GM18519 (cell line): ENCODE results near the gene SEC24C.
"Not testable (repeated sequence)": the region's sequence is repeated elsewhere in the genome, so short reads cannot be mapped to it uniquely, and the experiment has no call there.

Source experiments
- ATAC-seq: cut with Tn5 transposase; IDR thresholded peaks from one replicate; pipeline ENCODE4 v1.9.1; 2021; ENCODE audit warnings: mild to moderate bottlenecking, moderate library complexity; ENCODE audit not compliant: unreplicated experiment, low FRiP score

Gene SEC24C

DNA sequence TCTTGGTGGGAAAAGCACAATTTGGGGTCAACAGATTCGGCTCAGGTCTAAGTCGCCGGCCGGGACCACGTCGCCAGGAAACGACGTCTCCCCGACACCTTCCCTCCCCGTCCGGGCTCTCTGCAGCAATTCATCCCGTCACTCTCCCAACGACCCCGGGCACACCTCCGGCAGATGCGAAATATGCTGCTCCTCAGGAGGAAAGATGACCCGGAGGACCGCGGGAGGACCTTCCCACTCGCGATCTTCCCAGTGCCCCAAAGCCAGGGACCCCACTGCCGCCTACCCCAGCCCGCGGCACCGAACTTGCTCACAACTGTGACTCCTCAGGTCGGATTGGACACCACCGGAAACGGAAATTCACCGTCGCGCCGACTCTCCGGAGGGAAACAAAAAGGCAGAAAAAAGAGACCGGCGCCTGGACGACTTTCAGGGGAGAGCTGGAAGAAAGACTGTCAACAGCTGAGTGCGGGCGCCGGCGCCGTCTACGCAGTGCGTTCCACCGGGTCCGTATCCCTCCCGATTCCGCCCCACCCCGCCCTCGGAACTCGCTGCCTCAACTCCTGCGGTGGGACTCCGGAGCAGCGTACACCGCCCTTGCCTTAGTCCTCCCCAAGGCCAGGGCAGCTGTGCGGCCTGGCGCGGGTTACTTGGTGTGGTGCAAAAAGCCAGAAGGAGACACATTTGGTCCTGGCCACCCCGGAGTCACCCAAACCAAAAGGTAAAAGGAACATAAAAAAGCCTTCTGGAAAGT lies 13.8 kb upstream of the SEC24C start:
- ATAC-seq: peak; percentile 54

DNA sequence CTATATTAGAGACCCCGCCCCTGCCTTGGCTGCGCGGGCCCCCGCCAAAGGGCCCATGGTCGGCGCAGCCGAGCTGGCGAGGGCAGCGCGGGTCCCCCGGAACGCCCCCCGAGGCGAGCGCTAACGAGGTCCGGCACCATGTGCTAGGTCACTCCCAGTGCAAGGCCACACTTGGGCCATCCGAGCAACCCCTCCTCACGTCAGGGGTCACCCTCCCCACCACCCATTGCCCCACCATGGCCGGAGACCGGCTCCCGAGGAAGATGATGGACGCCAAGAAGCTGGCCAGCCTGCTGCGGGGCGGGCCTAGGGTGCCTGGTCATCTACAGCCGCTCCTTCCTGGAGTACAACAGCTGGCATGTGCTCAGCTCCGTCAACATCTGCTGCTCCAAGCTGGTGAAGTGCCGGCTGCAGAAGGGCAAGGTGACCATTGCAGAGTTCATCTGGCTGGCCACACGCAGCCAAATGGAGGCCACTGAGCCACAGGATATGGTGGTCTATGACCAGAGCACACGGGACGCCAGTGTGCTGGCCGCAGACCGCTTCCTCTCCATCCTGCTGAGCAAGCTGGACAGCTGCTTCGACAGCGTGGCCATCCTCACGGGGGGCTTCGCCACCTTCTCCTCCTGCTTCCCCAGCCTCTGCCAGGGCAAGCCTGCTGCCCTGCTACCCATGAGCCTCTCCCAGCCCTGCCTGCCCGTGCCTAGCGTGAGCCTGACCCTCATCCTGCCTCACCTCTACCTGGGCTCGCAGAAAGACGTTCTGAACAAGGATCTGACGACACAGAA lies 12.4 kb upstream of the SEC24C start:
- ATAC-seq: no peak

GRCh38 chr10:73732426-73732825 lies 11.7 kb upstream of the SEC24C start:
- no peak for ATAC-seq

DNA sequence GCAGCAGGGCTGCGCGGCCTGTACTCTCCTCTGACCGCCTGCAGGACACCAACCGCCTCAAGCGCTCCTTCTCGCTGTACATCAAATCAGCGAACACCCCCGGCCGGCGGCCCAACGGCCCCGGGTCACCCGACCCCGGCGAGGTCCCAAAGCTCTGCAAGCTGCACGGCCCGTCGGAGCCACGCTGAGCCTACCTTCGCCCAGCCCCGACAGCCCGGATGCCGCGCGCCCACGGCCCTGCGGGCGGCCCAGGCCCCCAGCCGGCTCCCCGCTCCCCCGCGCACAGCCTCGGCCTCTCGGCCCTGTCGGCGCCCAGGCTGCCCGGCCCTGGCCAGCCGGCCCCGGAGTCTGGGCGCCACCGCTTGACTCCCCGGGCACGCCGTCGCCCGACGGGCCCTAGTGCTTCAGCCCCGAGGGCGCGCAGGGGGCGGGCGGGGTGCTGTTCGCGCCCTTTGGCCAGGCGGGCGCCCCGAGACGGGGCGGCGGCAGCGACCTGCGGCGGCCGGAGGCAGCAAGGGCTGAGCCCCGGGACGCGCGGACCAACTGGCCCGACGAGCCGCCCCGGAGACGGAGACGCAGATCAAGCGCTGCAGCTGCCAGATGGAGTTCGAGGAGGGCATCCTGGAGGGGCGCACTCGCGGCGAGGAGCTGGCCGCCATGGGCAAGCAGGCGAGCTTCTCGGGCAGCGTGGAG lies 11.1 kb upstream of the SEC24C start:
- ATAC-seq: no peak

- ATAC-seq: no peak
Observed at GRCh38 chr10:73734028-73734720, 10.0 kb upstream of the SEC24C start.

- ATAC-seq: no peak
Observed at GRCh38 chr10:73734796-73735305, 9.3 kb upstream of the SEC24C start.

DNA sequence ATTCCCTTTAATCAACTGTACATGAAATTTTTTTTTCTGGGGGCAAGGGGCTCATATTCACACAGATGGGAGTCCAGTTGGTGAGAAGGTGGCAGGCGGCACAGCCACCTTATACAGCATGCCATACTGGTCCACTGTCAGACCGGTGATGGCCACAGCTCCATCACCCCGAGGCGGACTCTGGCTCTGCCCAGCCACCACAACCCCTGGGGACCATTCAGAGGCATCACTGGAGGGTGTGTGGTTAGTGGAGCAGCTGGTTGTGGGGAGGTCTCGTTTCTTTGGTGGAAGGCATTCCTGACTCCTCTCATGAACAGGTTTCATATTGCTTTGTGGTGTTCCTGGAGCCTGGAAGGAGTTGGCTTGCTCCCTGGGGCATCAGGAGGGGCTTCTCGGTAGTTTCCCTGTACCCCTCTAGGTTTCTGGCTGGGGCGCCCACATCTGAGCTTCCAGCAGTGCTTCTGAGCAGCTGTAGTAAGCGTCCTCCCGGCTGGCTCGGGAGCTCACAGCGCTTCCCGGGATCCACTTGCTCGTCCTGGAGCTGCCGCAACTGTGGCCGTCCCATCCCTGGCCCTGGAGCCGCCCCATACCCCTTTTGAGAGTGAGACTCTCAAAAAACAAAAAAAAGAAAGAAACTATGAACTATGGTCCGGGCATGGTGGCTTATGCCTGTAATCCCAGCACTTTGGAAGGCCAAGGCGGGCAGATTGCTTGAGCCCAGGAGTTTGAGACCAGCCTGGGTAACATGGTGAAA lies 3.5 kb upstream of the SEC24C start:
- ATAC-seq: not testable (repeated sequence)

DNA sequence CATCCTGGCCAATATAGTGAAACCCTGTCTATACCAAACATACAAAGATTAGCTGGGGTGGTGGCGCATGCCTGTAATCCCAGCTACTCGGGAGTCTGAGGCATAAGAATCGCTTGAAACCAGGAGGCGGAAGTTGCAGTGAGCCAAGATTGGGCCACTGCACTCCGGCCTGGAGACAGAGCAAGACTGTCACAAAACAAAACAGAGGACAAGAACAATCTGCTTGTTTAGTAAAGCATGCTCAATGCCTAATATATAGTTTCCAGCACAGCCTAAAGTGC lies 1.8 kb upstream of the SEC24C start:
- no peak for ATAC-seq

GRCh38 chr10:73743327-73743904 lies 756 bp upstream of the SEC24C start:
- ATAC-seq: no peak

- peak; percentile 3 for ATAC-seq
Observed at GRCh38 chr10:73744664-73744975, 448 bp downstream of the SEC24C start.

DNA sequence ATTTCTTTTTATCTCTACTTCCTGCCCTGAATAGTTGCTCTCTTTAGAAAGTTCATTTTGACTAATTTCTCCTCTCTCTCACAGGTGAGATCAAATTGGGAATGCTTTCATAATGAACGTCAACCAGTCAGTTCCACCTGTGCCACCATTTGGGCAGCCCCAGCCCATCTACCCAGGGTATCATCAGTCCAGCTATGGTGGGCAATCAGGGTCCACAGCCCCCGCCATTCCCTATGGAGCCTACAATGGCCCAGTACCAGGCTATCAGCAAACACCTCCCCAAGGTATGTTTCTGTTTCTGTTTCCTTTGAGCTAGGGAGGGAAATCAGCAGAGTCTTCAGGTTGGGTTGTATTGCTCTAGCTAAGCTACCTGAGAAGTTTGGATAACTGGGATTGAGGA lies 2.5 kb downstream of the SEC24C start:
- no peak for ATAC-seq

DNA sequence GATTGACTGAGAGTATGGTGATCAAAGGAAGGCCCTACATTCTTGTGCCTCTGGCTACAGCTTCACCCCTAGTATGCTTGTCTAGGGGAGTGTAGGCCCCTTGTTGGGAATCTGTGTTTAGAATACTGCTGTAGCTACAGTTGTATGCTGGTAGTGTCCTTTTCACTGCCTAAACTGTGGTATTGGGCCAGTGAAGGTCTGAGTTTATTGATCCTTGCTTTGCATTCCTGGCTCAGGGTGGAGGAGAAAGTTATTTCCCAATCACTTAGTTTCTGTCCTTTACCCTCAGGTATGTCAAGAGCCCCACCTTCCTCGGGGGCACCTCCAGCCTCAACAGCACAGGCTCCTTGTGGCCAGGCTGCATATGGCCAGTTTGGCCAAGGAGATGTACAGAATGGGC lies 6.6 kb downstream of the SEC24C start:
- no peak for ATAC-seq

DNA sequence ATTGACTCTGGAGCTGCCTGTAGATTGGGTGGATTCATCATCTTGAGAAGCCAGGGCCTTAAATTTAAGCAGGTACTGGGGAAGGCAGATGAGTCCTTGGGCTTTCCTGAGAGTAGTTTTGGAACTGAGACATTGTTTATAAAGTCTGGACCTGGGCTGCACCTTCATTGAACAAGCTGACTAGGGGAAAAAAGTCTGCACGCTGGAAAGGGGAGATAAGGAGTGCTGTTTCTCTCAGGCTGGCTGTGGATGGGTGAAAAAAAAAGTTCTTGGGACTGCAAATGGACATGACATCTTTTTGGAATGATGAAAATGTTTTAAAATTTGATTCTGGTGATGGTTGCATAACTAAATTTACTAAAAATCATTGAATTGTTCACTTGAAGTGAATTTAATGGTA lies 12.0 kb downstream of the SEC24C start:
- ATAC-seq: no peak

- no peak for ATAC-seq
Observed at GRCh38 chr10:73758704-73759511, 14.7 kb downstream of the SEC24C start.

- ATAC-seq: no peak
Observed at GRCh38 chr10:73759512-73760115, 15.4 kb downstream of the SEC24C start.

GRCh38 chr10:73761781-73762180 lies 17.6 kb downstream of the SEC24C start:
- no peak for ATAC-seq

DNA sequence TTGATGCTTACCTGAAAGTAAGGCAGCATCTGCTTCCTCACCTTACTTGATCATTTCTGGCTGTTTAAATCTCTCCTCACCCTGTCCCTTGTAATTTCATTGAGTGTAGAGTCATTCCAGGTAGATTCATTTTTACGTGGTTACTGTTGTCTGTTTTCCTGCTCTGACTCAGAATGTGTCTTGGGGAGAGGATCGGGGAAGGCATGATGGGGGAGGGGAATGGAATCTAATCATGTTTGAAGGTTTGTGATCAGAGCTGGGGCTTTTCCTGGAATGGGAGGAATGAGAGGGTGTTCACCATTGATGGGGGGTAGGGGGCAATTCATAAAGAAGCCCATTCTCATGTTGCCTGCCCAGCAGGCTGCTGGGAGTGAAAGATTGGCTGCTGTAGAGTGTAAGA lies 18.7 kb downstream of the SEC24C start:
- no peak for ATAC-seq

GRCh38 chr10:73763343-73763742 lies 19.2 kb downstream of the SEC24C start:
- no peak for ATAC-seq

DNA sequence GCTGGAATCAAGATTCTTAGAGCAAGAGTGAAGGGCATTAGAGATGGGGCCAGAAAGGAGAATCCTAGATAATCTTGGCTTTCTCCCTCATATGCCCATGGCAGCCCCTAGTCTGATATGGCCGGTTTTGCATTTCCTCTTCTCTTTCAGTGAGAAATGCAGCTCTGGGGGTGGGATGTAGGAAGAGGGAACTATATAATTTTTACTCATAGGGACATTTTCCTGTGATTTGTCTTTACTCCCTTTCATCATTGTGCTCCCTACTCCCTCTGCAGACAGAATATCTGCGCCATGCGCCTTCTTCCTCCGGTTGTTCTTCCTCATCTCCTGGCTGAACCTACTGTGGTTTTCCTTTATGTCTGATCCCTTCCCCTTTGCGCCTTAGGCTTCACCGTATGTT lies 20.9 kb downstream of the SEC24C start:
- no peak for ATAC-seq
